Endodermal cell (in vitro differentiated cells): ENCODE data around the gene SULT1C2. TPM values are rescaled to one million over a fixed set of nuclear protein-coding genes. Genes with fewer than 3 reads are reported as not detected.
A peak's percentile ranks its signal among the peaks of the same experiment; 100 is the strongest.

Experiments
- DNase-seq: peaks from one replicate; pipeline ENCODE4 v3.0.0-alpha.2; 2017
- H3K27ac ChIP-seq: 2 replicates; pipeline ENCODE4 v1.5.1; 2013; ENCODE audit warnings: mild to moderate bottlenecking, low read depth, low read length, moderate library complexity
- H3K27me3 ChIP-seq: 2 replicates; pipeline ENCODE4 v1.6.1; 2013; ENCODE audit warnings: mild to moderate bottlenecking, low read length, moderate library complexity; ENCODE audit not compliant: insufficient read depth, control insufficient read depth, poor library complexity, severe bottlenecking
- H3K36me3 ChIP-seq: 2 replicates; pipeline ENCODE4 v1.7.0; 2013; ENCODE audit warnings: mild to moderate bottlenecking, low read length, moderate library complexity; ENCODE audit not compliant: control insufficient read depth, insufficient read depth
- H3K4me1 ChIP-seq: one replicate; pipeline ENCODE4 v1.7.0; 2013; ENCODE audit warnings: low read length; ENCODE audit not compliant: control insufficient read depth, insufficient read depth
- H3K4me3 ChIP-seq: 2 replicates; pipeline ENCODE4 v1.5.1; 2013; ENCODE audit warnings: mild to moderate bottlenecking, low read length, moderate library complexity
- H3K9ac ChIP-seq: 2 replicates; pipeline ENCODE4 v1.6.1; 2013; ENCODE audit warnings: mild to moderate bottlenecking, low read length, moderate library complexity; ENCODE audit not compliant: poor library complexity, severe bottlenecking; ENCODE audit errors: extremely low read depth
- H3K9me3 ChIP-seq: 2 replicates; pipeline ENCODE4 v1.6.1; 2013; ENCODE audit warnings: mild to moderate bottlenecking, low read length, moderate library complexity; ENCODE audit not compliant: control insufficient read depth
- H3K27ac Mint-ChIP-seq: 2 replicates; pipeline ENCODE4 v1.8.0; 2020; ENCODE audit warnings: mixed read lengths
- H3K27me3 Mint-ChIP-seq: 2 replicates; pipeline ENCODE4 v1.8.0; 2021; ENCODE audit warnings: mild to moderate bottlenecking, mixed read lengths; ENCODE audit not compliant: insufficient read depth
- H3K36me3 Mint-ChIP-seq: 2 replicates; pipeline ENCODE4 v1.8.0; 2020; ENCODE audit warnings: low read depth, mixed read lengths
- H3K4me1 Mint-ChIP-seq: 2 replicates; pipeline ENCODE4 v1.8.0; 2020; ENCODE audit warnings: mixed read lengths
- H3K4me3 Mint-ChIP-seq: 2 replicates; pipeline ENCODE4 v1.8.0; 2020; ENCODE audit warnings: mild to moderate bottlenecking, moderate library complexity, mixed read lengths
- H3K9me3 Mint-ChIP-seq: 2 replicates; pipeline ENCODE4 v1.8.0; 2020; ENCODE audit warnings: mild to moderate bottlenecking, mixed read lengths
- WGBS, 2 experiments: methylation state at CpG; one replicate each; pipeline versions ENCODE4 v1.1.5 to v1.1.7; 2013; ENCODE audit warnings: missing lambda C conversion rate in 2 of 2, mixed read lengths in 1 of 2; ENCODE audit not compliant: insufficient coverage in 1 of 2, insufficient read length in 1 of 2; 5-methylcytosine and 5-hydroxymethylcytosine counted together
- total RNA-seq, 2 donors: library from RNA; stranded (reverse); fragmentation: NEBNext Ultra II Directional in 1 of 2; extraction: Animal tissue kit (Norgen Biotek cat#: 25700) in 1 of 2; gene quantifications; 2 replicates in 1 of 2; 3 replicates in 1 of 2; pipeline ENCODE4 v1.2.1, GENCODE V29; 2021
- TF ChIP-seq, protein P1 (sequence below): fragments of 200-600 bp; sonication (generic); conservative IDR thresholded peaks from 2 replicates; pipeline ENCODE4 v1.5.0; 2021; ENCODE audit warnings: antibody characterized with exemption, mild to moderate bottlenecking

SULT1C2 gene
- total RNA-seq, 2 donors from 2014 or later, result 0.62 to 1.00 TPM

DNA sequence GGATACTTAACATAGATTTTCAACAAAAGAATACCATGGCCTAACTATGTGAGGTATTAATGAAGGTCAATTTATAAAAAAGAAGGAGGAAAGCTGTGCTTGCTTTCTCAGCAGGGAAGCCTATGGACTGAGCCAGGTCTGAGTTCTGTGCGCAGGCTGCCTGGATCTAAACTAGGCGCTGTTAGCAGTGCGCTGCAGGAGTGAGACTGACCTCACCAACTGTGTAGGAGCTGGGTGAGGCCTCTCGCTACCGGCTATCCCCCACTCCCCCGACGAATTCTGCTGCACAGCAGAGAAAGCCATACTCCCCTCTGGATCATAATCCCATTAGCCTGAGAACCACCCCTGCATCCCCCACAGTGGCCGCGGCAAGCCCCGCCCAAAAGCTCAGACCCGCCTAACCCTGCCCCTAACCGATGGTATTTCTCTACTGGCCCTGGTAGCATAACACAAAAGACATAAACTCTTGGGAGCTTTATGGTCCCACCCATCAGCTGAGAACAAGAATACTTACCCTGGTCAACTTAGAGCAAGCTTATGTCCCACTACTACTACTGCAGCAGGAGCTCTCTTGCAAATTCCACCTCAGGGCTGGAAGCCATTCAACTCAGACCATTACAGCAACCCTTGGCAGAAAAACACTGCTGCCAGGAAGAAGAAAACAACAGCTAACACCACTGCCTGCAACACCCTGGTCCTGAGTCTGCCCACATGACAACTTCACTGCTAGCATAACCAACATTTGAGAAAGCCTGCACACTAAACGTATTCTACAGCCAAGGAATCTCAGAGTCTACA, 28.0 kb downstream of the SULT1C2 start:
- Histone ChIP-seq H3K9ac (no peak overlapping the region), H3K4me3 (no peak overlapping the region), H3K4me1 (no peaks in the 10 kb centered on the region), H3K9me3 (no peaks in the 10 kb centered on the region), H3K36me3 (no peaks in the 10 kb centered on the region), H3K27ac (no peak overlapping the region), H3K27me3 (no peaks in the 10 kb centered on the region)
- Mint-ChIP-seq H3K9me3 (peaks cover 4% of the 10 kb centered on the region), H3K4me1 (peaks cover 22% of the 10 kb centered on the region), H3K36me3 (no peaks in the 10 kb centered on the region), H3K27me3 (peaks cover 2% of the 10 kb centered on the region), H3K27ac (peak overlapping the region; percentile 60), H3K4me3 (peak overlapping the region; percentile 41)
- WGBS, 2 experiments, result 66 to 68% methylated on average over 5 to 13 of the region's 13 CpGs
- peak; percentile 86 for DNase-seq
- TF ChIP-seq, protein P1, sequence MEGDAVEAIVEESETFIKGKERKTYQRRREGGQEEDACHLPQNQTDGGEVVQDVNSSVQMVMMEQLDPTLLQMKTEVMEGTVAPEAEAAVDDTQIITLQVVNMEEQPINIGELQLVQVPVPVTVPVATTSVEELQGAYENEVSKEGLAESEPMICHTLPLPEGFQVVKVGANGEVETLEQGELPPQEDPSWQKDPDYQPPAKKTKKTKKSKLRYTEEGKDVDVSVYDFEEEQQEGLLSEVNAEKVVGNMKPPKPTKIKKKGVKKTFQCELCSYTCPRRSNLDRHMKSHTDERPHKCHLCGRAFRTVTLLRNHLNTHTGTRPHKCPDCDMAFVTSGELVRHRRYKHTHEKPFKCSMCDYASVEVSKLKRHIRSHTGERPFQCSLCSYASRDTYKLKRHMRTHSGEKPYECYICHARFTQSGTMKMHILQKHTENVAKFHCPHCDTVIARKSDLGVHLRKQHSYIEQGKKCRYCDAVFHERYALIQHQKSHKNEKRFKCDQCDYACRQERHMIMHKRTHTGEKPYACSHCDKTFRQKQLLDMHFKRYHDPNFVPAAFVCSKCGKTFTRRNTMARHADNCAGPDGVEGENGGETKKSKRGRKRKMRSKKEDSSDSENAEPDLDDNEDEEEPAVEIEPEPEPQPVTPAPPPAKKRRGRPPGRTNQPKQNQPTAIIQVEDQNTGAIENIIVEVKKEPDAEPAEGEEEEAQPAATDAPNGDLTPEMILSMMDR, result no peak

DNA sequence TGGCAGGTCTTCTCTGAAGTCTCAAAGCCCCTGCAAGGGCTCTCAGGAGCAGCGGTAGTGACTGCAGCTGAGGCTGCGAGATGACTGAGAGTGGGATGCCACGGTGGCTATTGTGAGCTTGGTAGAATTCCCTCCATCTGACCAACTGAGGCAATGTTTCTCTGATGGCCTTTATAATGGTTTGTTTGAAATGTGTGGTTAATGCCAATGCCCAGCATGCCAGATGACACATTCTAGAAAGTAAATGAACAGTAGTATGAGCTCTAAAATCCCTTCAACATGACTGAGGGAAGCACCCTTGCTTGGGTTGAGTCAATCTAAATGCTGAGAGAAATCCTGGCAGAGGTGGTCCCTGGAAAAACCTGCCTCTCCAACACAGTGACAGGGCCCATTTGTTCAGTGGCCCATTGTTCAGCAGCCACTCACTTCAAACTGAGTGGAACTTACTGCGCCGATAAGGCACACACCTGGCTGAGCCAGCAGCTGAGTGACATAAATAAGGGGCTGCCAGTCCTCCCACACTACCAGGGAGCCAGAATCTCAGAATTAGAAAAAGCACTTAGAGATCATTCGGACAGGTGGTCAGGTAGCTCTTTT, 31.7 kb downstream of the SULT1C2 start:
- Histone ChIP-seq H3K9me3 (no peaks in the 10 kb centered on the region), H3K4me1 (no peaks in the 10 kb centered on the region), H3K27ac (no peak overlapping the region), H3K9ac (no peak overlapping the region), H3K27me3 (no peaks in the 10 kb centered on the region), H3K4me3 (no peak overlapping the region), H3K36me3 (no peaks in the 10 kb centered on the region)
- 77 to 94% methylated on average over 3 to 6 of the region's 6 CpGs for WGBS, 2 experiments
- no peaks in the 10 kb centered on the region for H3K9me3 Mint-ChIP-seq
- TF ChIP-seq, protein P1, result no peak
- no peak overlapping the region for H3K4me3 Mint-ChIP-seq
- H3K27ac Mint-ChIP-seq, result no peak overlapping the region
- no peaks in the 10 kb centered on the region for H3K27me3 Mint-ChIP-seq
- peaks cover 17% of the 10 kb centered on the region for H3K4me1 Mint-ChIP-seq
- no peak for DNase-seq
- H3K36me3 Mint-ChIP-seq, result no peaks in the 10 kb centered on the region

- Mint-ChIP-seq H3K36me3 (no peaks in the 10 kb centered on the region), H3K27me3 (no peaks in the 10 kb centered on the region), H3K4me1 (no peaks in the 10 kb centered on the region), H3K4me3 (no peak overlapping the region), H3K27ac (no peak overlapping the region), H3K9me3 (no peaks in the 10 kb centered on the region)
- no peak for DNase-seq
- no peak overlapping the region for H3K9ac ChIP-seq
- no peak overlapping the region for H3K27ac ChIP-seq
- 90 to 93% methylated on average over 4 to 5 of the region's 5 CpGs for WGBS, 2 experiments
- H3K9me3 ChIP-seq, result no peaks in the 10 kb centered on the region
- no peak overlapping the region for H3K4me3 ChIP-seq
- TF ChIP-seq, protein P1, result no peak
- no peaks in the 10 kb centered on the region for H3K27me3 ChIP-seq
- H3K36me3 ChIP-seq, result no peaks in the 10 kb centered on the region
- no peaks in the 10 kb centered on the region for H3K4me1 ChIP-seq
Measured at GRCh38 chr2:108323619-108324018, 34.9 kb downstream of the SULT1C2 start.
